ENCODE measurements around the gene ANP32B.
A peak's percentile ranks its signal among the peaks of the same experiment; 100 is the strongest.

ANP32B gene

DNA sequence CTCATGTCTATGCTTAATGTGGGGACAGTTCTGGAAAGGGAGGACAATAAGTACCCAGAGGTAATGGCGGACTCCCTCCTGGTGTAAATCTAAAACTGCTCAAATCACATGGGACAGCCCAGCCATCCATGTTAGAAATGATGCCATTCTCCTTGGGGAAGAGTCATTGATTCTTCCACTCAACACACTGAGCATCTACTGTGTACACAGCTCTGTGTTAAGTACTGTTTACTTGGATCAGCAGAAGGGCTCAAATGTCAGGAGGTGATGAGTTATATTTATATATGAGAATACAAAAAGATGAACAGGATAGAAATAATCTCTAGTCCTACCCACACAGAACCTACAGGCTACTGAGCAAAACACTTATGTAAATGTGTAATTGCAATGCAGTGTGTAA, 41.6 kb downstream of the ANP32B start:
- DNase-seq (ENCODE audit: low read depth in 2 of 2) = no peak

DNA sequence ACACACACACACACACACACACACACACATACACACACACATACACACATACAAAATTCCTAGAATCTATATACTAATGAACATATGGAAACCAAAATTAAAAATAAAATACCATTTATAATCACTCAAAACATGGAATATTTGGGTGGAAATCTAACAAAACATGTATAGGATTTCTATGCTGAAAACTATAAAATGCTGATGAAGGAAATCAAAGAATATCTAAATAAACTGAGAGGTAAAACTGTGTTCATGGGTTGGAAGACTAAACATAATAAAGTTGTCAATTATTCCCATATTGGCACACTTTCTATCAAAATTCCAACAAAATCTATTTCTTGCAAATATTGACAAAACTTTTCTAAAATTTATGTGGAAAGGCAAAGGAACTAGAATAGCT, 48.0 kb downstream of the ANP32B start:
- no peak for DNase-seq (ENCODE audit: low read depth in 2 of 2)

DNA sequence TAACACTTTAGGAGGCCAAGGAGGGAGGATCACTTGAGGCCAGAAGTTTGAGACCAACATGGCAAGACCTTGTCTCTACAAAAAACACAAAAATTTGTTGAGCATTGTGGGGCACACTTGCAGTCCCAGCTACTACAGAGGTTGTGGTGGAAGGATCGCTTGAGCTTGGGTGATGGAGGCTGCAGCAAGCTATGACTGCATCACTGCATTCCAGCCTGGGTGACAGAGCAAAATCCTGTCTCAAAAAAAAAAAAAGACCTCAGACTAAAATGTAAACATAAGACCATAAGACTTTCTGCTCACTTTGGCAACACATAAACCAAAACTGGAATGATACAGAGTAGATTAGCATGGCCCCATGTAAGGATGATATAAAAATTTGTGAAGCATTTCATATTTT, 48.8 kb downstream of the ANP32B start:
- DNase-seq (ENCODE audit: low read depth in 2 of 2) = no peak

DNA sequence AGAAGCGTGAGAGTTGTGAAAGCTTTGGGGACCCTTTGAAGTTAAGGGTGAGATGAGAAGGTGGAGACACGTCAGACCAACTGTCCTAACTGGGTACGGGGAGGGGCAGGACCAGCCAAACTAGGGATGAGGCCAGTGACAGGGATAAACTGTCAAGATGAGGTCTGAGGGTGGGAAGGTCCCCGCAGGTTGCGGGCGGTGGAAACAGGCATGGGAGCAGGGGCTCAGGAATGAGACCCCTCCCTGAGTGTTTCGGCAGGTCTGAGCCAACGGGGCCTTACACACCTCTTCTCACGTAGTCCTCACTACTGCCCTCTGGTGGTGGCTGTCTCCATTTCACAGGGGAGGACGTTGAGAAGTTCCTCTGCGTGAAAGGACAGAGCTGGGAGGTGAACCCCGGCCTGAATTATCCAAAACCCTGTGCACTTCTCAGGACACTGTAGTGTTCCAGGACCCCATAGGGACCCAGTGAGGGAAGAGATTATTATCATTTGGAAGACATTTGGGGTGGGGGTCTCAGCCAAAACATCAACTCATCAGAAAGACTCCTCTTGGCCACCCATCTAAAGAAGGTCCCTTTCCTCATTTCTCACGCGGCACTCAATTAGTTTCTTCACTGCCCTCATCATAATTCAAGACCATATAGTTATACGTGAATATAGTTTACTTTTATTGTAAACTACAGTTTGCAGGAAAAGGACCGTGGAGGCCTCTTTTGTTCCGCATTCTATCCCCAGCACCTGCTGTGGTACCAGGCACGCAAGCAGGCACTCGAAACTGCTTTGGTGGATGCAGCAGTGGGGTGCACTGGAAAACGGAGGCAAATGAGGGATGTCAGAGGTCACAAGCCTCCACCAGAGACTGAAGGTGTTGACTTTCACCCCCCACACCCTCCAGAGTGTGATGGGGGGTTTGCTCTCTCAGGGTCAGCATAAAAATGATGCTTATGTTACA, 51.7 kb downstream of the ANP32B start:
- peak; percentile 90 to 92 for DNase-seq (ENCODE audit: low read depth in 2 of 2)

DNA sequence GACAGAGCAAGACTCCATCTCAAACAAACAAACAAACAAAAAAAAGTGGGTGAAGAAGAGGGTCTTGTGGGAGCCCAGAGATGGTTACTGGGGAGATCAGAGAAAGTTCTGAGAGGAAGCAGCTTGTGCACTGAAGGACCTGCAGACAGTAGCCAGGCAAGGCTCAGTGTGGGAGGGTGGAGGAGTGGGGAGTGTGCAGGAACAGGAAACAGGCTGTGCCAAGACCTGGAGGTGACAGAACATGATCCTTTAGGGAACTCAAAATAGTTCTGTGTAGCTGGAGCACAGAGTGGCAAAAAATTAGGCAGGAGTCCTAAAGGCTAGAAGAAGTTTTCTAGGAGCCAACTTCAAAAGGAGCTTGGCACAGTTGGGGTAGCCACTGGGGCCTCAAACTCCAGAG, 54.2 kb downstream of the ANP32B start:
- DNase-seq (ENCODE audit: low read depth in 2 of 2) = no peak

DNA sequence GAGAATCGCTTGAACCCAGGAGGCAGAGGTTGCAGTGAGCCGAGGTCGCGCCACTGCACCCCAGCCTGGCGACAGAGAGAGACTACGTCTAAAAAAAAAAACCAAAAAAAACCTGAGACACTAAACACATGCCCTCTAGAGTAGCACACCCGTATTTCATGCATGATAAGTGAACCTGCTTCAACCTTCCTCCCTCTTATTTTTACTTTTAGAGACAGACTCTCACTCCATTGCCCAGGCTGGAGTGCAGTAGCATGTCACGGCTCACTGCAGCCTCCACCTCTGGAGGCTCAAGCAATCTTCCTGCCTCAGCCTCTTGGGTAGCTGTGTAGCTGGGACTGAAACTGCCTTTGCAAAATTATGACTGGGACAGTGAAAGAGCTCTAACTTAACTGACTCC, 55.8 kb downstream of the ANP32B start:
- no peak for DNase-seq (ENCODE audit: low read depth in 2 of 2)

DNA sequence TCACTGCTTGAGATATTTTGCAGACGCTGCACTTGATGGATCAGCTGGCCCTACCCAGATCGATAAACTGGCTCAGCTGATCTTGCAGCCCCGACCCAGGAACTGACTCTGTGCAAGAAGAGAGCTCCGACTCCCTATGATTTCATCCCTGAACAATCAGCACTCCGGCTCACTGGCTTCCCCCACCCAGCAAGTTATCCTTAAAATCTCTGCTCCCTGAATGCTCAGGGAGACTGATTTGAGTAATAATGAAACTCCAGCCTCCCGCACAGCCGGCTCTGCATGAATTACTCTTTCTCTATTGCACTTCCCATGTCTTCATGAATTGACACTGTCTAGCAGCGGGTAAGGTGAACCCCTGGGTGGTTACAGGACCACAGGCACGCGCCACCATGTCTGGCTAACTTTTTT, 56.5 kb downstream of the ANP32B start:
- DNase-seq (ENCODE audit: low read depth in 2 of 2) = no peak

DNA sequence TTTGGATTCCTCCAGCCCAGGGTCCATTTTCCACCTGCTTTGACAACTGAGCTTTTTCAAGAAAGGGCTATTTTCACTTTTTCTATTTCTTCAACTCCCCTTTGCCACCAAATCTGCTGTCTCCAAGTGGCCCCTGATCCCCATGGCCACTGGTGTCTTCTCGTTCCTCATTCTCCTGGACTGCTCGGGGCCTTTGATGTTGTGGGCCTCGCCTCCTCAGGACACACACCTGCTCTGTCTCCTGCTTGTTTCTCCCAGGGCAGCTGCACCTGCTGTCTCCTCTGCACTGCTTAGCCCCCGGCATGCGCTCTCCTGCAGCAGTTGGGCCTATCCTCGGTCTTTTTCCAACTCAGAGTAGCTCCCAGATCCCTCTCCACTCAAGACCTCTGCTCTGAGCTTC, 57.1 kb downstream of the ANP32B start:
- DNase-seq (ENCODE audit: low read depth in 2 of 2) = no peak

DNA sequence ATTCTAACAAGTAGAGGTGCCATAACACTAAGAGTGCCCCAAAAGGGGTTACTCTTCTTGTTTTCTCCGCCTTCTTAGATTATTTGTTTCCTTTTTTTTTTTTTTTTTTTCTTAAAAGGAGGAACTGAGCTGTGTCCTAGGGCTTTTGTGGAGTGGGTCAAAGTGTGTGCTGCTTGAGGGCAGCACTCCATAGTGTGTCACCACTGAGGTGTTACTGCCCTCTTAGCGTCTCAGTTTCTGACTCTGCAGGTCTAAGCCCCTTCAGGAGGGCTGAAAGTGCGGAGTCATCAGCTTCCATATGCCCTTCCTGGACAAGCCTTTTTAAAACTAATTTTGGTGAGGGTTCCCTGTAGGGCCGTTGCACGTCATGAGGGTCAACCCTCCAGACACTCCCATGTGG, 60.8 kb downstream of the ANP32B start:
- DNase-seq (ENCODE audit: low read depth in 2 of 2) = no peak

DNA sequence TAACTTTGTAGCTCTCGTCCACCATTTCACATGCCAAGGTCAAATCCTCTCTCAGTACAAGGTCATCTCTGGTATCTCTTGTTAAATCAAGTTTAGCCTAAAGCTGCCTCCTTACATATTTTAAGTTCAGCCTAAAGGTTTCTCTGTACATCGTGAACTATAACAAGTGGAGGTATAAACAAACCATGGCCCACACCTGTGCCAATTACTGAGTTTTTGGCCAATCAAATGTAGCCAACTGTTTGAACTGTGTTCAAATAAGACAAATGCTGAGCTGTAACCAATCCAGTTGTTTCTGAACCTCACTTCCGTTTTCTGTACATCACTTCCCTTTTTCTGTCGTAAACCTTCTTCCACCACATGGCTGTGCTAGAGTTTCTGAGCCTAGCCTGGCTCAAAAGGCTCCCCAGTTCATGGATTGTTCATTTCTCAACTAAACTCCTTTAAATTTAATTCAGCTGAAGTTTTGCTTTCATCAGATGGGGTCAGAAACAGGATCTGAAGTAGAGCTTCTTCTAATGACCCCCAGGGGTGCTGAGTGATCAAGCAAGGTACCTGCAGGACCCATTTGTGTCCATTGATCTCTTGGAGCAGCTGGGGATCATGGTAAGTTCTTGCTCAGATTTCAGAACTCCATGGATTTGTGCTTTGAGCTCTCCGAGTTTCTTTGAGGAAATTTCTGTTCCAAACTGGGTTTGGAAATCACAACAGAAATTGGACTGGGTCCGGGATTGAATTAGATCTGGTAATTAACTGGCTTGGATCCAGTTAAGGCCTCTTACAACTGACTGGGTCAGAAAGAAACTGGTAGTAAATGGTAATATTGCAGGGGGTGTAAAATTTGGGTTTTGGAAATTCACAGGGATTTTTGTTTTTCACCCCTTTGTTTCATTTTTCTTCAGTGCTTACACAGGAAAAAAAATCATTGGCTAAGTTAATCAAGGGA, 62.4 kb downstream of the ANP32B start:
- no peak for DNase-seq (ENCODE audit: low read depth in 2 of 2)

DNA sequence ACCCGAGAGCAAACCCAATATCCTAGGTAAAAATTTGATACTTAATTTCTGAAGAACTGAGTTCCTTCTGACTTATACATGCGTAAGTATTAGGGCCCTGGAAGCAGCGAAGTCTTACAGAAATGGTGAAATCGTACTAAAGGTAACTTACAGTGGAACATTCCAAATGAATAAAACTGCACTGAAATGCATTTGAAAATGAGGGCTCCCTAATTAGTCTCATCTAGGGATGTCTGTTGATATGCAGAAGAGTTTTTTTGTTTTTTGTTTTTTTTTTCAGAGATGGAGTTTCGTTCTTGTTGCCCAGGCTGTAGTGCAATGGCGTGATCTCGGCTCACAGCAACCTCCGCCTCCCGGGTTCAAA, 63.0 kb downstream of the ANP32B start:
- no peak for DNase-seq (ENCODE audit: low read depth in 2 of 2)

DNA sequence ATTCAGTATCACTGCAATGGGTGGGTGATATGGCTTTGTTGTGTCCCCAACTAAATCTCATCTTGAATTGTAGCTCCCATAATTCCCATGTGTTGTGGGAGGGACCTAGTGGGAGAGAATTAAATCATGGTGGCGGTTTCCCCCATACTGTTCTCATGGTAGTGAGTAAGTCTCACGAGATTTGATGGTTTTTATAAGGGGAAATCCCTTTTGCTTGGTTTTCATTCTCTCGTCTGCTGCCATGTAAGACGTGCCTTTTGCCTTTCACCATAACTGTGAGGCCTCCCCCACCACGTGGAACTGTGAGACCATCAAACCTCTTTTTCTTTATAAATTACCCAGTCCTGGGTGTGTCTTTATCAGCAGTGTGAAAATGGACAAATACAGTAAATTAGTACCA, 63.9 kb downstream of the ANP32B start:
- DNase-seq (ENCODE audit: low read depth in 2 of 2) = no peak

DNA sequence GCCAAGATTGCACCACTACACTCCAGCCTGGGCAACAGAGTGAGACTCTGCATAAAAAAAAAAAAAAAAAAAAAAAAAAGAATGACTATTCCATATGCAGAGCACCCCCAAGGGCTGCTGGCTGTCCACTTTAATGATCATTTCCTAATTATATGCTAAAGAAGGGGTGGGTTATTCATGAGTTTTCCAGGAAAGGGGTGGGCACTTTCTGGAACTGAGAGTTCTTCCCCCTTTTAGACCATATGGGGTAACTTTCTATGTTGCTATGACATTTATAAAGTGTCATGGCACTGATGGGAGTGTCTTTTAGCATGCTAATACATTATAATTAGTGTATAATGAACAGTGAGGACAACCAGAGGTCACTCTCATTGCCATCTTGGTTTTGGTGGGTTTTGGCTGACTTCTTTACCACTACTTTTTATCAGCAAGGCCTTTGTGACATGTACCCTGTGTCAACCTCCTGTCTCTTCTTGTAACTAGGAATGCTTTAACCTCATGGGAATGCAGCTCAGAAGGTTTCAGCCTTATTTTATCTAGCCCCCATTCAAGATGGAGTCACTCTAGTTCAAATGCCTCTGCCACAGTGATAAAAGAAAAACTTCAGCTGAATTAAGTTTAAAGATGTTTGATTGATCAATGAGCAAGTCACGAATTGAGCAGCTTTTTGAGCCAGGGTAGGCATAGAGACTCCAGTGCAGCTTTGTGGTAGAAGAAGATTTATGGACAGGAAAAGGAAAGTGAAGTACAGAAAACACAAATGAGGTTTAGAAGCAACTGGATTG, 66.3 kb downstream of the ANP32B start:
- DNase-seq (ENCODE audit: low read depth in 2 of 2) = no peak

DNA sequence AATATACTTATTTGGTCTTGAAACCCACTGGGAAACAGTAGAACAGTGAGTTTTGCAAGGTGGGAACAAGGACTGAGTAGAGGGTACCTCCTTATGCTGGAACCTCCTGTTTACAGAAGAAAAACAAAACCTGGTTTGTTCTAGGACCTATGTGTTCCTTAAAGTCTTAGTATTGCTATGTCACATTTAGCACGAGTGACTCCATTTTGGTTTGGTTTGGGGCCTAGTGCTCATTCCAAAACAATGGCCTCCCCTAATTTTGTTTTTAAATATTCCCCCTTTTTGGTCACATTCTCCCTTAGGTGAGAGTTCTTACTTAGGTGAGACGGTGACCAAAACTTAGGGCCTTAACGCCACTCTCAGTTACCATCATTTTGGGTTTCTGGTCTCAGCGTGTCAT, 67.2 kb downstream of the ANP32B start:
- DNase-seq (ENCODE audit: low read depth in 2 of 2) = no peak

DNA sequence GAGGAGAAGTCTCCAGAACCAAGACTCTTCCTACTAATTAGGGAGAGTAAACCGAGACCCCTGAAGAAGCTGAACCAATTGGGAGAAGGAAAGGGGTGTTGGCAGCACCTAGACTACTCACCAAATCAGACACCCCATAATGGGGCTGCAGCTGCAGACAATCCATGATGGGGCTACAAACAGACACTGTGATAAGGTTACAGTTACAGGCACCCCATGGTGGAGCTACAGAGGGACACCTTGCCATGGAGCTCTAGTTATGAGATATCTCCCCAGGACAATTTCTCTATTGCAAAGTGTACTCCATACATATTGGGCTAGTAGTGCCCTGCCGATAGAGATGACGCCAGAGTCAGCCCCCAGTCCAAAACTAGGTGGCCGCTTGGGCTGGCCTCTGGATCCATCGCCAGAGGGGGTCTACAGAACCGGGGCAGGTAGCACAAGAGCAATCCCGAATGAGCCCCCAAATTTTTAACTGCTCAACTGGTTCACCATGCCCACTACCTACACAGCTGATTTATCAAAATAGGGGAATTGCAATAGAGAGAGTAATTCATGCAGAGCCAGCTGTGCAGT, 71.3 kb downstream of the ANP32B start:
- DNase-seq (ENCODE audit: low read depth in 2 of 2) = no peak

DNA sequence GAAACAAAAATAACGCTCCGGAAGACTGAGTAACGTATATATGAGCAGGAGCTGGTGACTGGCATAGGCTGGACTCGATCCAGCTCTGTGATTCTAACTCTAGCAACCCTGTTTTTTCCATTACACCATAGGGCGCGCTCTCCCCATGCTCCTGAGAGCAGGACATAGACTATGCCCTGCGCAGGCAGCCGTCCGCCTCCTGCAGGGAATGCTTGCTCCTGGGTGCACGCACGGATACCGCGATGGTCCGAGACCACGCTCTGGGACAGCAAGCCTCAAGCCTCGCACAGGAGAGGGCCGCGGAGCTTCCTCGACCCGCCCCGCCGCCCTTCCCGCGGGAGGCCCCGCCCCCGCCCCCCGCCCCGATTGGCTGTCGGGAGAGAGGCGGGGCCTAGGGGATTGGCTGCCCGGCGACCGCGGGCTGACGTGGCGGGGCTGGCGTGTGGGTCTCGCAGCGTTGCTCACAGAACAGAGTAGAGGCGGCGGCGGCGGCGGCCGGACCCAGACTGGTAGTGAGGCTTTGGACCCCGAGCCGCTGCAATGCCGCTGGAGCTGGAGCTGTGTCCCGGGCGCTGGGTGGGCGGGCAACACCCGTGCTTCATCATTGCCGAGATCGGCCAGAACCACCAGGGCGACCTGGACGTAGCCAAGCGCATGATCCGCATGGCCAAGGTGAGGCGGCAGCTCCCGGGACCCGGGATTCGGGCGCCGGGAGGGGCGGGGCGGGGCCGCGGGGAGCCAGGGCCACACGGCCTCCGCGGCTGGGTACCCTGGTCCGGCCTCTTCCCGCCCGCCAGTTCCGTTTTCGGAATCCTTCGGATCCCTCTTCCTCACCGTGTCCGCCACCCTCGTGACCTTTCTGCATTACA, 73.4 kb downstream of the ANP32B start, which contains the start of gene NANS:
Gene NANS (plus strand): TSS at position 464 of the 869 bp plus-strand sequence. CDS start 77 bp downstream, at position 541.
- DNase-seq (ENCODE audit: low read depth in 2 of 2) = peak; percentile 87 to 93

DNA sequence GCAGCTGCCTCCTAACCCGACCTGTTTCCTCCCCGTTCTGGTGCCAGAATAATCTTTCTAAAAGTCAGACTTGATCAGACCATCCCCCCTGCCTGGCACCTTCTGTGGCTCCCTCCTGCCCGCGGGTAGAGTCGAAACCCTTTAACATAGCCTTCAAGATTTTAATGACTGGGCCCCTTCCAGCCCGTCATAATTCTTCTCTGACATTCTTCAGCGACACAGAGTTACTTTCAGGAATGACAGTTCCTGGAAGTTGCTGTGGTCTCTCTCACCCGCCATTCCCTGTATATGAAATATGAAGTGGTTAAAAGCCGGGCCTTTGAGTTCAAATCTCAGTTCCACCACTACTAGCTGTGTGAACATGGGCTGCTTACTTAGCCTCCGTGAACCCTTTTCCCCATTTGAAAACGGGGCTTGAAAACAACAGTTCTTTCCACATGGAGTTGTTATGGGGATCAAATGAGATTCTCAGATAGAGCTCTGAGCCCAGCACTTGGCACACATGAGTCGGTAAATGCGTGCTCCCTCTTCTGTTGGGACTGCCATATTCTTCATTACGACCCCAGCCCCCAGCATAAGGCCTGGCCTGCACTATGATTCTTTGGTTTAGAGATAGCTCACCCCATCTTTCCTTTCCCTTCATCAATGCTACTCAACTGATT, 74.1 kb downstream of the ANP32B start:
- peak in 1 of 2 donors; percentile 12 for DNase-seq (ENCODE audit: low read depth in 2 of 2)

DNA sequence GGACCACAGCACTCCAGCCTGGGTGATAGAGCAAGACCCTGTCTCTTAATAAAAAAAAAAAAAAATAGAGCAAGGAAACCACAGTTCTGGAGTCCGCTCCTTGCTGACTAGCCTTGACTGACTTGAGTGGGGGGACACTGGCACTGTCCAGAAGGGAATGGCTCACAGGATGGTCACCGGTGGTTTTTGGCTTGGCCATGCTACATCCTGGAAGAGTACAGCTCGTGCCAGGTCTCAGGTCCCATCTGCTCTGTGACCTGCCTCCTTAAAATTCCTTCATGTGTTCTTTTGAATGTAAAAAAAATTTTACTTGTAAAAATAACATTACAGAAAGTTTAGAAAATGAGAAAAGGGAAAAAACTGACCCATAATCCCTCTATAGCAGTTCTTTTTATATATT, 79.0 kb downstream of the ANP32B start:
- no peak for DNase-seq (ENCODE audit: low read depth in 2 of 2)

DNA sequence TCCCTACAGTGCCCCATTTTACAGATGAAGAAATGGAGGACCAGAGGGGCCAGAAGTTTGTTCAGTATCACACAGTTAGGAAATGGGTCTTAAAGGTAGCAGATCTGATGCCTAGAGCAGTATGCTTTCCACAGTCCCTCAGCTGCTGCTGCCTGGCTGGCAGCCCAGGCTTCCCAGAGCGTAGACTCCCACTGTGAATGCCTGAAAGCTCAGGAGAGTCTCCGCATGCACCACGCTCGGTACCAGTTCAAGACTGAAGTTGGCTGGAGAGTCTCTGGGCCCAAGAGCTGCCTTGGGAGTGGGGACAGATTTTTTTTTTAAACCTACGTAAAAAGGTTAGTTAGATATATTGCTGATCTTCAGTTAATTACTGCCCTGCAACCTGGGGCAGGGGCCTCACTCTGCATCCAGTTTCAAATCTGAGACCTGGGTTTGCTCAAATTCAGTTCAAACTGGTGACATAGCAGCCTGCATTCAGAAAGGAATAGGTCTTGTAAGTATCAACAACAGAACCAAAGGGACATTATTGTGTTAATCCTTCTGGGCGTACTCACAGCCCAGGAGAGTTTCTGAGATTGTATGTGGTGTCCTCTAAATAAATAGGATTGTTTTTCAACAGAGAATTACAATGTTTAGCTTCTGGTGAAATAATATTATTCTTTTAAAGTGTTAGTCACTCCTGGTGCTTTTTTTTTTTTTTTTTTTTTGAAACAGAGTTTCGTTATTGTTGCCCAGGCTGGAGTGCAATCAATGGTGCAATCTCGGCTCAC, 81.7 kb downstream of the ANP32B start:
- DNase-seq (ENCODE audit: low read depth in 2 of 2) = no peak
